ENCODE measurements around the gene ZNF107. TPM values are rescaled to one million over a fixed set of nuclear protein-coding genes. Genes with fewer than 3 reads are reported as not detected.

ZNF107 gene
- total and polyA plus RNA-seq, 4 donors, result 0.60 to 4.9 (median 1.4) TPM

- no peak overlapping the region for H3K4me3 ChIP-seq (ENCODE audit: low read depth in 1 of 3, low read length in 3 of 3)
- 55% methylated on average over 2 of the region's 2 CpGs for WGBS
- H3K9ac ChIP-seq (ENCODE audit: low read depth in 1 of 2, low read length in 2 of 2), result no peak overlapping the region
- H3K9me3 ChIP-seq (ENCODE audit: control insufficient read depth in 4 of 4, low read length in 3 of 4), result no peaks in the 10 kb centered on the region
- H3K27me3 ChIP-seq (ENCODE audit: control insufficient read depth in 4 of 4, insufficient read depth in 4 of 4, low read length in 3 of 4), result no peaks in the 10 kb centered on the region
- no peak for DNase-seq (ENCODE audit: low spot score)
- TF ChIP-seq RAD21 (IDR thresholded peaks at IDR 0.05), result peak in 1 of 2 donors; percentile 51
- peak; percentile 49 for TF ChIP-seq CTCF (IDR thresholded peaks at IDR 0.05; ENCODE audit: low read depth, low read length, missing input control)
- no peak for TF ChIP-seq TAF1 (conservative IDR thresholded peaks at IDR 0.05)
- peaks cover 0 to 10% (median 1%) of the 10 kb centered on the region in 4 donors for H3K4me1 ChIP-seq (ENCODE audit: control insufficient read depth in 4 of 4, insufficient read depth in 4 of 4, low read length in 3 of 4)
- no peaks in the 10 kb centered on the region for H3K36me3 ChIP-seq (ENCODE audit: control insufficient read depth in 4 of 4, insufficient read depth in 3 of 4, low read depth in 1 of 4, low read length in 3 of 4)
- H3K27ac ChIP-seq (ENCODE audit: low read depth in 1 of 2, low read length in 2 of 2), result no peak overlapping the region
These were observed 35.4 kb upstream of the ZNF107 start for GRCh38 chr7:64630496-64630895.

DNA sequence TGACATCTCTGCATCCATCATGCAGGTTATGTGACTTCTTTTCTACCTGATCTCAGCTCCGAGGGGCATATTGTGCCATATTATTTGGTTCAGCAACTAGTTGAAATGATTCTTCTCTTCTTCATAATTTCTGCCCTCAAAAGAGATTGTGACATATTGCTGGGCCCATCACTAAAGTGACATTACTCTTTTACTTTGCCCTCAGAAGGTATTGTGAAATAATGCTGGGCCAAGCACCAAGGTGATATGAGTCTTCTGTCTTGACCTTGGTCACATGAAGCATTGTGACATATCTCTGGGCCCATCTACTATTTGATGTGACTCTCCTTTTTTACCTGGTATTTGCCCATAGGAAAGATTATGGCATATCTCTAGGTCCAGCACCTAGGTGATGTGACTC is 33.9 kb upstream of the ZNF107 start:
- Histone ChIP-seq H3K9ac (ENCODE audit: low read depth in 1 of 2, low read length in 2 of 2) (no peak overlapping the region), H3K36me3 (ENCODE audit: control insufficient read depth in 4 of 4, insufficient read depth in 3 of 4, low read depth in 1 of 4, low read length in 3 of 4) (no peaks in the 10 kb centered on the region), H3K4me3 (ENCODE audit: low read depth in 1 of 3, low read length in 3 of 3) (no peak overlapping the region), H3K27me3 (ENCODE audit: control insufficient read depth in 4 of 4, insufficient read depth in 4 of 4, low read length in 3 of 4) (no peaks in the 10 kb centered on the region), H3K9me3 (ENCODE audit: control insufficient read depth in 4 of 4, low read length in 3 of 4) (no peaks in the 10 kb centered on the region), H3K4me1 (ENCODE audit: control insufficient read depth in 4 of 4, insufficient read depth in 4 of 4, low read length in 3 of 4) (peaks cover 0 to 4% (median 1%) of the 10 kb centered on the region in 4 donors), H3K27ac (ENCODE audit: low read depth in 1 of 2, low read length in 2 of 2) (no peak overlapping the region)
- no peak for DNase-seq (ENCODE audit: low spot score)
- TF ChIP-seq TAF1 (conservative IDR thresholded peaks at IDR 0.05) (no peak), RXRA (IDR thresholded peaks at IDR 0.05) (no peak), GABPA (IDR thresholded peaks at IDR 0.05 in 1 of 2, conservative IDR thresholded peaks at IDR 0.05 in 1 of 2) (no peak), HNF4G (IDR thresholded peaks at IDR 0.05) (no peak), FOXA1 (IDR thresholded peaks at IDR 0.05) (no peak)
- TF ChIP-seq, protein P1, sequence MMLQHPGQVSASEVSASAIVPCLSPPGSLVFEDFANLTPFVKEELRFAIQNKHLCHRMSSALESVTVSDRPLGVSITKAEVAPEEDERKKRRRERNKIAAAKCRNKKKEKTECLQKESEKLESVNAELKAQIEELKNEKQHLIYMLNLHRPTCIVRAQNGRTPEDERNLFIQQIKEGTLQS (IDR thresholded peaks at IDR 0.05), result no peak
- whole genome bisulfite sequencing, result 70% methylated on average over 1 of the region's 1 CpG

- TF ChIP-seq JUND (IDR thresholded peaks at IDR 0.05) (no peak), HNF4A (conservative IDR thresholded peaks at IDR 0.05) (no peak), NR2F2 (IDR thresholded peaks at IDR 0.05) (no peak), SP1 (IDR thresholded peaks at IDR 0.05) (no peak), HNF4G (IDR thresholded peaks at IDR 0.05) (no peak), REST (IDR thresholded peaks at IDR 0.05) (no peak), GABPA (IDR thresholded peaks at IDR 0.05 in 1 of 2, conservative IDR thresholded peaks at IDR 0.05 in 1 of 2) (no peak), RAD21 (IDR thresholded peaks at IDR 0.05) (no peak), TAF1 (conservative IDR thresholded peaks at IDR 0.05) (no peak), FOXA1 (IDR thresholded peaks at IDR 0.05) (no peak), EGR1 (IDR thresholded peaks at IDR 0.05; ENCODE audit: low read depth in 2 of 2) (no peak)
- TF ChIP-seq, protein P2, sequence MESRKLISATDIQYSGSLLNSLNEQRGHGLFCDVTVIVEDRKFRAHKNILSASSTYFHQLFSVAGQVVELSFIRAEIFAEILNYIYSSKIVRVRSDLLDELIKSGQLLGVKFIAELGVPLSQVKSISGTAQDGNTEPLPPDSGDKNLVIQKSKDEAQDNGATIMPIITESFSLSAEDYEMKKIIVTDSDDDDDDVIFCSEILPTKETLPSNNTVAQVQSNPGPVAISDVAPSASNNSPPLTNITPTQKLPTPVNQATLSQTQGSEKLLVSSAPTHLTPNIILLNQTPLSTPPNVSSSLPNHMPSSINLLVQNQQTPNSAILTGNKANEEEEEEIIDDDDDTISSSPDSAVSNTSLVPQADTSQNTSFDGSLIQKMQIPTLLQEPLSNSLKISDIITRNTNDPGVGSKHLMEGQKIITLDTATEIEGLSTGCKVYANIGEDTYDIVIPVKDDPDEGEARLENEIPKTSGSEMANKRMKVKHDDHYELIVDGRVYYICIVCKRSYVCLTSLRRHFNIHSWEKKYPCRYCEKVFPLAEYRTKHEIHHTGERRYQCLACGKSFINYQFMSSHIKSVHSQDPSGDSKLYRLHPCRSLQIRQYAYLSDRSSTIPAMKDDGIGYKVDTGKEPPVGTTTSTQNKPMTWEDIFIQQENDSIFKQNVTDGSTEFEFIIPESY (IDR thresholded peaks at IDR 0.05), result no peak
- TF ChIP-seq, protein P1 (IDR thresholded peaks at IDR 0.05), result no peak
These were observed 32.5 kb upstream of the ZNF107 start for GRCh38 chr7:64633401-64633800.

More at GRCh38 chr7:64633401-64633800, 32.5 kb upstream of the ZNF107 start:
- H3K4me1 ChIP-seq (ENCODE audit: control insufficient read depth in 4 of 4, insufficient read depth in 4 of 4, low read length in 3 of 4), result peaks cover 0 to under 1% (median 0%) of the 10 kb centered on the region in 4 donors
- no peaks in the 10 kb centered on the region for H3K27me3 ChIP-seq (ENCODE audit: control insufficient read depth in 4 of 4, insufficient read depth in 4 of 4, low read length in 3 of 4)
- H3K9ac ChIP-seq (ENCODE audit: low read depth in 1 of 2, low read length in 2 of 2), result no peak overlapping the region
- no peak overlapping the region for H3K27ac ChIP-seq (ENCODE audit: low read depth in 1 of 2, low read length in 2 of 2)
- no peak for DNase-seq (ENCODE audit: low spot score)
- H3K36me3 ChIP-seq (ENCODE audit: control insufficient read depth in 4 of 4, insufficient read depth in 3 of 4, low read depth in 1 of 4, low read length in 3 of 4), result no peaks in the 10 kb centered on the region
- no peak overlapping the region for H3K4me3 ChIP-seq (ENCODE audit: low read depth in 1 of 3, low read length in 3 of 3)
- H3K9me3 ChIP-seq (ENCODE audit: control insufficient read depth in 4 of 4, low read length in 3 of 4), result no peaks in the 10 kb centered on the region
- 60% methylated on average over 3 of the region's 3 CpGs for WGBS

Measured in liver (tissue), 9 donors.